HG02870 (cell line): Measurements from ENCODE around the gene SLAIN2.

Source experiments
- ATAC-seq: cut with Tn5 transposase; IDR thresholded peaks from one replicate; pipeline ENCODE4 v1.9.1; 2021; ENCODE audit warnings: mild to moderate bottlenecking, moderate library complexity; ENCODE audit not compliant: unreplicated experiment

The SLAIN2 gene

DNA sequence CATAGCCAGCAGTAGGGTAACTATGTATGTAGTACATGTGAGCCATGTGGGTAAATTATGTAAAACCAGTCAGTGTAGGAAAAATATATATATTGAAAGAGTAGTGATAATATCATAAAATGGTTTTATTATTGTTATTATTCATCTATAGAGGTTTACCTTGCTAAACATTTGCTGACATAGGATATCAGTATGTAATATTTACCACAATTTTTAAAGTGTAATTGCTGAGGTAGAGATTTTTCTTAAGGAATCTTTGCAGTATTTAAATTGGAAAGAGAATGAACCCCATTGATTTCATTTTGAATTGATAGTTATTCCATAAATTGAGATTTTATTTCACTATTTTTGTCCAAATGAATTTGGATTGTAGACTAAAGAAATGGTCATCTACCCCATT lies 27.1 kb downstream of the SLAIN2 start:
- no peak for ATAC-seq

DNA sequence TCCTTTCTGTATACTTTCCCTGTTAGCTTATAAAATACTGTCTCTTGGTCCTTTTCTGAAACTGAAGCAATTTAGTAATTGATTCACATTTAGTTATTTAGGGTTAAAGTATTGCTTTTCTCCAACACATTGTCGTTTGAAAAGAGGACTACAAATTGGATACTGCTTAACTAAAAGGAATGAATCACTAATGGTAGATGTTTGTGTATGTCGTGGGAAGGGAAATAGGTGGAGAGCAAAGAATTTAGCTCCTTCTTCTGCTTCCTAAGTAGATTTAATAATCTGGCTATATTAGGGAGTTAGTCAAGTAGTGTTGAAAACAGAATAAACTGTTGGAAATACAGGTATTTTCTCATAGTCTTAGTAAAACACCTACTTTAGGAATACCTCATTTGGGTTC lies 27.9 kb downstream of the SLAIN2 start:
- no peak for ATAC-seq

DNA sequence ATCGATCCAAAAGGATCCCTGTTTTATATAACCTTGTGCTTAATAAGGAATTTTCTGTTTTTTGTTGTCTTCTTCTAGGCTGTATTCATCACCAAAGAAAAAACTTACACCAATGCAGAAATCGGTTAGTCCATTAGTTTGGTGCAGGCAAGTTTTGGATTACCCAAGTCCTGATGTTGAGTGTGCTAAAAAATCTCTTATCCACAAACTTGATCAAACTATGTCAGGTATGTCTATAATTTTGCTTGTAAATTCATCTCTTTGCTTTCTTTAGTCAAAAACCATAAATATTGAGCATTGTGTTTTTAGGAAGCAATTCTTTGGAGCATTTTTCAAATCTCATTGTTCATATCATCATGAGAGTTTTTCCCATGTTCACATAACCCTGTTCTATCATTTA lies 28.4 kb downstream of the SLAIN2 start:
- ATAC-seq = no peak

DNA sequence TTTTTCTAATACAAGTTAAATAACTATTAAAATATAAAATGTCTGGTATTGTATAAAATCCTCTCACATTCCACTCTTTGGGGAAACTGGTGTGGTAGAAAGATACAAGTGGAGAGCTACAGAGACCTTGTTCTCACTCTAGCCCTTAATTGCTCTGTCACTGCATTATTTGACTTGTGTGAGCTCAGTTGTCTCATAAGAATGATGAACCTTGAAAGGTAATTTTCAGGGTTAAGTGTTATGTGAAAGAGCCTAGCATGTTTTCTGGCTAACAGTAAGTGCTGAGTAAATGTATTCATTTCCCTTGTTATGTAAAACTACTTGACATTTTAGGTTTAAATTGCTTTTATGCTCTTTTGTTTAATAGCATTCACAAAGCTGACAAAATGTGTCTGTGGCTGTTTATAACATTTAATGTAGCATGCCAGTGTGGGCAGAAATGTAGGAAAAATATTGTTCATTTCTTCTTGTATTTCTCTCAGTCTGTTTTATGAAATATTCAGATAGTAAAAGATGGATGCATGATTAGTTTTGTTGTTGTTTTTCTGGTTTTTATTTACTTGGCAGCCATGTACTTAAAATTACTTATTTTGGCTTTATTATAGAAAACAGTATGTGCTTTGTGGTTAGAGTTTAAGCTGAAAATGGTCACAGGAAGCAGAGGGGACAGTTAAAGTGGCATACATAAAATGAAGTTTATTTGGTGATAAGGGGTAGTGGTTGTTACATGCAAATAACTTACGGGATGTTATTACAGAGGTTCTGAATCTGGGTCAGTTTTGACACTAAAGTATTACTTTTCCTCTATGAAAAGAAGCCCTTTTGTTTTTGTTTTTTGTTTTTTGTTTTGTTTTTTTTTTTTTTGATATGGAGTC lies 29.2 kb downstream of the SLAIN2 start:
- no peak for ATAC-seq

DNA sequence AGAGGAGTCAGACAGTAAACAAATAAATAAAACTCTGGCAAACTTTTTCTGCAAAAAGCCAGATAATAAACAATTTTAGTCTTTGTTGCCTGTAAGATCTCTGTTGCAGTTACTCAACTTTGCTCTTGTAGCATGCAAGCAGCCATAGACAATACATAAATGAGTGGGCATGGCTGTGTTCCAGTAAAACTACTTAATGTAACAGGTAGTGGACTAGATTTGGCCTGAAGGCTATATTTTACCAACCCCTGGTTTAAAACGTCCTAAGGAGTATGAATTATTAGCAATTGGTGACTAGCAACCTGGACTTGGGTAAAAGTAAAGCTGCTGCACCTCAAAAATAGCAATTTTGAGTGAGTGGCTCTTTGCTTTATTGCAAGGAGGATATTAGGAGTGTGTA lies 30.9 kb downstream of the SLAIN2 start:
- ATAC-seq = no peak

DNA sequence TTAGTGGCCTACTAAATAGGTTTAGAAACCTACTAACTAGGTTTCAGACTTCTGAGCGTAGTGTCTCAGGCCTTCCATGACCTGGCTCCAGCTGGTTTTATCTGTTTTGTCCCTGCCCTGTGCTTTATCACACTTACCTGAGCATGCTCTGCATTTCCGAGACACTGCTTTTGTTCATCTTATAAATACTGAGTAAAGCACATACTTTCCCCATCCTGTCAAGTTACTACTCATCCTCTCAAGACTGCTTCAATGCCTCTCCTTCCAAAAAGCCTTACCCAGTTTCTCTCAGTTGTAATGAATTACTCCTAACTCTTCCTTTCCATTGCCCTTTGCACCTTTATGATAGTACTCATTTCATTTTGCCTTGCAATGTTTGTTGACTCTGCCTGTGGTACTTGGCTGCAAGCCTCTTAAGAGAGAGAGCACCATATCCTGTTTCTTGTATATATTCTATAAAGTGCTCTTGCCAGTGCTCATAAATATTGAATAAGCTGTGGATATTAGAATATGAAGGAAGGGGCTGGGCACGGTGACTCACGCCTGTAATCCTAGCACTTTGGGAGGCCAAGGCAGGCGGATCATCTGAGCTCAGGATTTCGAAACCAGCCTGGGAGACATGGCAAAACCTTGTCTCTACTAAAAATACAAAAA lies 34.4 kb downstream of the SLAIN2 start:
- ATAC-seq = no peak

DNA sequence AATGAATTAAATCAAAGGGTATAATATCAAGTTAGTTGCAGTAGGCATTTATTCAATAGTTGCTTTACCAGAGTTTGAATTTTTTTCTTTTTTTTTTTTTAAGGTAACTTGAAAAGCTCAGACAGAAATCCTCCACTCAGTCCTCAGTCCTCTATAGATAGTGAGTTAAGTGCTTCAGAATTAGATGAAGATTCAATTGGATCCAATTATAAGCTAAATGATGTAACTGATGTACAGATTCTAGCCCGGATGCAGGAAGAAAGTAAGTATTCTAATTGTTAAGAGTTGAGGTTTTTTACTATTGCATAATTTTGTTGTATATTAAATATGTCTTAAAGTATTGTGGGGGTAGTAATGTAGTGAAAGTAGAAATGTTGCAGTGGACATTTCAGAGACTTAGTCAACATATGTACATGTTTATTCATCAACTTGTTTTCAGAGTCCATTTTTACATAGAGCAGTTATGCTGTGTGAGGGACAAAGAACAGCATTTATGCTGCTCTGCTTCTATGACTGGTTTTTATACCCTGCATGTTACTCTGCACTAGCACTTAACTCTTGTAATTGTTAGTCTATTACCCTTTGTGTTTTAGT lies 38.4 kb downstream of the SLAIN2 start:
- ATAC-seq = no peak

DNA sequence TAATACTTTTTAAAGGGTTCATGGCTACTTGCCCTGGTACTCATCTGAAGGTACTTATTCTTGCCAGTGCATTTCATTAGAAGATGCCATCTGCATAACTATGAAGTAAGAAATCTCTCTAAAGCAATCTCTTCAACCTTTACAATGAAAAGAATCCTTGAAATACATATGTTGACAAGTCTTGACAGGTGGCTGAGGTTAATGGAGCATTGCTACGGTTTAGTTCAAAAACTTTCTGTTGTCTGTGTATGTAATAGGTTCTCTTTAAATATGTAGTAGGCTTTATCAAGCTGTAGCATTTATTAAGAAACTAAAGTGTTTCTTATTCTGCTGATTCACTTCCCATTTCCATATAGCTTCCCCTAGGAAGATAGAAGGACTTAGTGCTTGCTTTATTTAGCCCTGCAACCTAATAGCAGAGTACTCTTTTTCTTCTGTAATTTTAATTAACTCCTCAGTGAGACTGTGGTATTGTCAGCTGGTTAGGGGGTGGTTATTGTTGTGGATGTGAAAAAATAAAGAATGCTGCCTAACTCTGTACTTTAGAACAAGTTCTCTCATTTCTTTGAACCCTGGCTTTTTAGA lies 39.3 kb downstream of the SLAIN2 start:
- no peak for ATAC-seq

DNA sequence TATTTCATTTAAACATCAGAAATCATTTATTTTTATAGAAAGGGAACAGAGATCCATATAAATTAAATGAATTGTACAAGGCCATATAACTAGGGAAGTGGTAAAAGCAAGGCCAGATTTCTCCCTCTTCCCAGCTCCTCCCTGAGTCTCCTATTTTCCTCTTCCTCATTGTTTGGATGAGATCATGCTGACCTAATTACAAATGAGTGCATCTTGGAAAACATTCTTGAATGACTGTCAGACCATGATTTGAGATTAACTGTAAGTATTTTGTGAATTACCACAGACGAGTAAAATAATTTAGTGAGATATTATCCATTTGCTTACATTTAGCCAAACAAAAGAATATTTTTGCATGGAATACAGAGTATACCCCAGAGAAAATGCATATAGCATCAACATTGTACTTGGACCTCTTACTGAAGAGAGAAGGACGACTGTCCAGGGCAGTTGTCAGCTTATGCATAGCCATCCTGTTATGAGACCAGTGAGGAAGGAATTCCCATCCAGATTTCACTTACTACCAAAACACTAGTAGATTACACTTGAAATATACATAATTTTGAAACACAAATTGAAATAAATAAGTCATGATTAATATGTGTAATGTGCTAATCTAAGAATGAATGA lies 47.3 kb downstream of the SLAIN2 start:
- no peak for ATAC-seq

DNA sequence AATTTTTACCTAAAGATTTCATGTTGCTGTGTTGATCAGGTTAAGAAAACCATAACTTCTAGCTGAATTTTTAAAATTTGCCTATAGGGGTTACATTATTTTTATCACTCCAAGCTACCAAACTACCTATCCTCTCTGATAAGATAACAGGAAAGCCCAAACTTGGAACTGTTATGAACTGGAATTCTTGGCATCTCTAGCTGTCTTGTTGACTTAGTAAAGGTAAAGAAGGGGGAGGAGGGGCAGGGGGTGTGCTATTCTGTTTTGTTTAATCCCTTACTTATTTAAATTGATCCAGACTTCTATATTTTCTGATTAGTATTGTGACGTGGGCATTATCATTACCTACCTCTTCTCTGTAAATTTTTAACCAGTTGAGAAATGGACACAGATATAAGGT lies 54.7 kb downstream of the SLAIN2 start:
- no peak for ATAC-seq

DNA sequence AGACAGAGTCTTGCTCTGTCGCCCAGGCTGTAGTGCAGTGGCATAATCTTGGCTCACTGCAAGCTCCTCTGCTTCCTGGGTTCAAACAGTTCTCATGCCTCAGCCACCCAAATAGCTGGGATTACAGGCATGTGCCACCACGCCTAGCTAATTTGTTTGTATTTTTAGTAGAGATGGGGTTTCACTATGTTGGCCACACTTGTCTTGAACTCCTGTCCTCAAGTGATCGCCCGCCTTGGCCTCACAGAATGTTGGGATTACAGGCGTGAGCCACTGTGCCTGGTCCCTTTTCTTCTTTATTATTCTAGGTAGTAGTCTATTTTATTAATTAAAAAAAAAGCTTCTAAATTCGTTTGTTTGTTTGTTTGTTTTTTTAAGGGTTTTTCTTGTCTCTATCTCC lies 59.1 kb downstream of the SLAIN2 start:
- no peak for ATAC-seq

DNA sequence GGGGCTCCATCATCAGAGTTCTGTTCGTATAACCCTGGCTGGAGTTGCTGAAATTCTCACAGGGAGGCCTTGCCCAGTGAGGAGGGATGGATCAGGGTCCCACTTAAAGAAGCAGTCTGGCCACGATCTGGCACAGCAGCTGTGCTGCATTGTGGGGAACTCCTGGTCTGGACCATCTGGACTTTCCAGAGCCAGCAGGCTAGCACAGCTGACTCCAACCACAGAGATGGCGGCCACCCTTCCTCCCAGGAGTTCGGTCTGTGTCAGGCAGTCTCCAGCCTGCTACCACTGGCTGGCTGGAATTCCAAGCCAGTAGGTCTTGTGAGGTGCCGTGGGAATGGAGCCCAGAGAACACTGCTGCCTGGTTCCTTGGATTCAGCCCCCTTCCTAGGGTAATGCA lies 62.0 kb downstream of the SLAIN2 start:
- ATAC-seq = no peak

DNA sequence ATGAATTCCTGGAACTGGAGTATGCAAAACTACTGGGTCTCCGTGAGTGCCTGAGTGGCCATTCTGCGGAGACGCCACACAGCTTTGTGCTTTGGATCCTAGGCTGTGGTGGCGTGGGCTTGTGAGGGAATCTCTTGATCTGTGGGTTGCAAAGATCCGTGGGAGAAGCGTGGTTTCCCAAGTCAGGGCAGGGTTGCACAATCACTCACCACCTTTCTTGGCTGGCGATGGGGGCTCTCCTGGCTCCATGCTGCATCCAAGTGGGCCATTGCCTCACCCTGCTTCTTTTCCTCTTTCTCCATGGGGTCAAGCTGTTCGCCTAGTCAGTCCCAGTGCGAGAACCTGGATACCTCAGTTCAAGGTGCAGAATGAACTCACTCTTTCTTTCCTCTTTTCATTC lies 62.5 kb downstream of the SLAIN2 start:
- no peak for ATAC-seq

DNA sequence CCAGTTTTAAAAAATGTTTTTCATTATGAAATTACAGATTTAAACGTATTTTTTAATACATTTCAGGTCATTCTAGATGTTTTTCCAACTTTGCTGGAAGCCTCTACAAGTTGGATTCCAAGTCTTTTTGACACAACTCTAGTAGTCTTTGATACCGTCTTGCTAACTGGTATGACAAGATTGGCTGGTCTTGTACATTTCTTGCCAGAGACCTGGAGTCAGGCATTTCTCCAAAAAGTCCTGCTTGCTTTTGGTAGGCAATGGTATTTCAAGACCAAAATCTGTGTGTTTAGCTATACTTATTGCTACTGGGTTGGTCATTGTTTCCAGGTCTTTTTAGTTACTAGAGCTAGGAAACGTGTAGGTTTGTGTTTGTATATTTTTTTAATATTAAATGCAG lies 64.6 kb downstream of the SLAIN2 start:
- no peak for ATAC-seq

DNA sequence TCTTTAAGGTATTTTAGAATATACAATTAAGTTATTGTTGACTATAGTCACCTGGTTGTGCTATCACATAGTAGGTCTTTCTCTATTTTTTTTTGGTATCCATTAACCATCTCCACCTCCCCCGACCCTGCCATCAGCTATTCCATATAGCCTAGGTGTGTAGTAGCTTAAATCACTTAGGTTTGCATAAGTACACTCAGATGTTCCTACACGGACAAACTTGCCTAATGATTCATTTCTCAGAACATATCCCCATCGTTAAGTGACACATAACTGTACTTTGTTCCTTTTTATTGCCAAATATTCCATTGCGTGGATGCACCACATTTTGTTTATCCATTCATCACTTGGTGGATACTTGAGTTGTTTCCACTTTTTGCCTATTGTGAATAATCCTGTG lies 67.9 kb downstream of the SLAIN2 start:
- ATAC-seq = no peak

DNA sequence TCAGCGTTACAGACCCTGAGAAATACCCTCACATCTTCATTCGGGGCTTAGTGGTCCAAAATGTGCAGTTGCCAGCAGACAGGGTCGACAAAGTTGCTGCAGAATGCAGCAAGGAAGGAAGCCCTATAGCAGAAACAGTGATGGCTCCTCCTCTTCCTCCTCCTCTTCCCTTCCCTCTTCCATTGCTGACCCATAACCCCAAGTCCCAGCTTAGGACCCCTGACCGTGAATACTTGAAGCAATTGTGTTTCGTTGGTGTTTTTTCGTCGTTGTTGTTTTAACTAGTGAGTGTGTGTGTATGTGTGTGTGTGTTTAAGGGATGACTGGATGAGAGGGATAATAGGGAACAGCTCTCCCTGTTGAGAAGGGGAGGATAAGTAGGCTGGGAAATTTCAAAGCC lies 69.5 kb downstream of the SLAIN2 start:
- ATAC-seq = no peak

DNA sequence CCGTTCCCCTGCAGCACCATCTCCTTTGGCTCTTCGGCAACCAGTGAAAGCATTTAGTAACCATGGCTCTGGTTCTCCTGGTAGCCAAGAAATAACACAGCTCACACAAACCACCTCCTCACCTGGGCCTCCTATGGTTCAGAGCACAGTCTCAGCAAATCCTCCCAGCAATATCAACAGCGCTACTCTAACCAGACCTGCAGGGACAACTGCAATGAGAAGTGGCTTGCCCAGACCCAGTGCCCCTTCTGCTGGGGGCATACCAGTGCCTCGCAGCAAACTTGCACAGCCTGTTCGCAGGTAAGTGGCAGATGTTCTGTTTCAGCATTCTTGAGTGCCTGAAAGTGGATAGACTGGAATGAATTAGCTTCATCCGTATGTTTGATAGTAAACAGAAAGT lies 78.8 kb downstream of the SLAIN2 start:
- no peak for ATAC-seq

DNA sequence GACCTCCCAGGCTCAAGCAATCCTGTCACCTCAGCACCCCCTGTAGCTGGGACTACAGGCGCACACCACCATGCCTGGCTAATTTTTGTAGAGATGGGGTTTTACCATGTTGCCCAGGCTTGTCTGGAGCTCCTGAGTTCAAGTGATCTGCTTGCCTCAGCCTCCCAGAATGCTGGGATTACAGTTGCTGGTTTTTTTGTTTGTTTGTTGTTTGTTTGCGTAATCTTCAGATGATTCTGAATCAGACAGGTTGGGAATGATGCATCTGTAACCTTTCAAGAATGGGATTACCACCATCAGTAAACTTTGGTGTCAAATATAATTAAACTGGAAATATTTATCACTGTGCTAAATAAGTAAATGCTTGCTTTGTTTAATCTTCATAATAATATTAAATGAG lies 79.8 kb downstream of the SLAIN2 start:
- no peak for ATAC-seq

DNA sequence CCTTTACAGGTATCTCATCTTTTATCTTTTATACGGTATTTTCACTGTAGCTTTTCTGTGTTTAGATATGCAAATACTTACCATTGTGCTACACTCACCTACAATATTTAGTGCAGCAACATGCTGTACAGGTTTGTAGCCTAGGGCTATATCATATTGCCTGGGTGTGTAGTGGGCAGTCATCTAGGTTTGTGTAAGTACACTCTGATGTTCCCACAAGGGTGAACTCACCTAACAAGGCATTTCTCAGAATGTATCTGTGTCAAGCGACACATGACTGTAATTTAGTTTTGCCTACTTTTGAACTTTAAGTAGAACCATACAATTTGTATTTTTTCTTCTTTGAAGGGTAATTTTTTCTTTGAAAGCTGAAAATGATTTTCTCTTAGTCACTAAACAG lies 87.6 kb downstream of the SLAIN2 start:
- ATAC-seq = no peak

DNA sequence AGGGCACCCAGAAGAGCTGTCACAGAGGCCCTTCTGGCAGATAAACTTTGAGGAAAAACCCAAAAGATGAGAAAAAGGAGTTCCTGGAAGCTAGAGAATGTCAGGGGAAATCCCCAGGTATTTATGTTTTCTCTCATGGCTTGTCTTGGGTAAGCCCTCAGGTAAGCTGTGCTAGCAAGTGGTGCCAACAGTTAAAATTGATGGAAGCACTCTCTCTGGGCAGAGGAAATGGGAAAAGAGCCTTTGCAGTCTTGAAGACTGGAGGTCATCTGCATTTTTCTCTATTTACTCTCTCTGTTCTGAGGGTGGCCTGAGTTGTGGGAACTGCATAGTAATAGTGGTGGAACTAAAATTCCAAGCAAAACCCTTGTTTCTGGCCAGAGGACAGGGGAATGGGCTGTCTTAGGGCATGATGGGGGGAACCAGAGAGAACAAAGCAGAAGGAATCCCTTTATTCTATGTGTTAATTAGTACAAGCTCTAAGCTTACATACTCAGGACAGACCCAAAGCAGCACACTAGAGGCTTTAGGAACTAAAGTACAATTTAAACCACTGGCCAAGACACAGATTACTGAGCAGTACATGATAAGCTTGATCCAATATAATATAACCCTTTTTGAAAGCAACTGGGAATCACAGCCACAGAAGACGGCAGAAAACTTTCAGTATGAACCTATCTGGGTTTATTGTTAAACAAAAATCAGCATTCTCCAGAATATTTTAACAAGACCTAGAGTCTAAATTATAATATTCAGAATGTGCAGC lies 88.6 kb downstream of the SLAIN2 start:
- no peak for ATAC-seq

DNA sequence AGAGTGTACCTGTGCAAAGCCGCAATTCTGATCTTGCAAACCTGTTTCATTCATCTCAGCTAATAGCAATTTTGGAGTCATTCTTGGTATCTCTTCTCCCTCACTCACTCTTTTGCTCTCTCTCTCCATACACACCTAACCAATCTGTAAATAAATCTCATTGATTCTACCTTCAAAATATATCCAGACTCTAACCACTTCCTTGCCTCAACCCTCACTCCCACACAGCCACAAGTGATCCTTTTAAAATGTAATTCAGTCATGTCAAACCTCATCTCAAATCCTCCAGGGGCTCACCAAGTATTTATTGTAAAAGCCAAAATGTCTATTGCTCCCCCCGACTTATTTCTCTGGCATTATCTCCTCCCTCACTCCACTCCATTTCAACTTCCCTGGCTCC lies 90.1 kb downstream of the SLAIN2 start:
- ATAC-seq = no peak
